PFSK-1 (cell line): ENCODE data around the gene TRAP1.

Experiments
- FOXP2 ChIP-seq: optimal IDR thresholded peaks from 2 replicates; pipeline ENCODE3; 2011; ENCODE audit warnings: borderline replicate concordance, control low read depth, inconsistent platforms; ENCODE audit not compliant: insufficient read depth; ENCODE audit errors: extremely low read length, extremely low read depth
- POLR2AphosphoS5 ChIP-seq: IDR thresholded peaks from 2 replicates; pipeline ENCODE4 v1.6.1; 2012; ENCODE audit warnings: low read depth, mild to moderate bottlenecking, control low read depth, low read length, moderate library complexity
- REST ChIP-seq, 2 experiments: IDR thresholded peaks; 2 replicates each; pipeline versions ENCODE4 v1.6.1 to v1.8.0; 2011 to 2012; ENCODE audit warnings: low read depth in 2 of 2, low read length in 2 of 2, control low read depth in 1 of 2, inconsistent platforms in 1 of 2, mild to moderate bottlenecking in 1 of 2, moderate library complexity in 1 of 2; ENCODE audit not compliant: insufficient read depth in 1 of 2
- SIN3A ChIP-seq: IDR thresholded peaks from 2 replicates; pipeline ENCODE4 v1.6.1; 2012; ENCODE audit warnings: mild to moderate bottlenecking, low read length, moderate library complexity, borderline replicate concordance; ENCODE audit not compliant: insufficient read depth
- TAF1 ChIP-seq: IDR thresholded peaks from 2 replicates; pipeline ENCODE4 v1.6.1; 2012; ENCODE audit warnings: low read length, control low read depth, borderline replicate concordance; ENCODE audit not compliant: insufficient read depth

Gene TRAP1

DNA sequence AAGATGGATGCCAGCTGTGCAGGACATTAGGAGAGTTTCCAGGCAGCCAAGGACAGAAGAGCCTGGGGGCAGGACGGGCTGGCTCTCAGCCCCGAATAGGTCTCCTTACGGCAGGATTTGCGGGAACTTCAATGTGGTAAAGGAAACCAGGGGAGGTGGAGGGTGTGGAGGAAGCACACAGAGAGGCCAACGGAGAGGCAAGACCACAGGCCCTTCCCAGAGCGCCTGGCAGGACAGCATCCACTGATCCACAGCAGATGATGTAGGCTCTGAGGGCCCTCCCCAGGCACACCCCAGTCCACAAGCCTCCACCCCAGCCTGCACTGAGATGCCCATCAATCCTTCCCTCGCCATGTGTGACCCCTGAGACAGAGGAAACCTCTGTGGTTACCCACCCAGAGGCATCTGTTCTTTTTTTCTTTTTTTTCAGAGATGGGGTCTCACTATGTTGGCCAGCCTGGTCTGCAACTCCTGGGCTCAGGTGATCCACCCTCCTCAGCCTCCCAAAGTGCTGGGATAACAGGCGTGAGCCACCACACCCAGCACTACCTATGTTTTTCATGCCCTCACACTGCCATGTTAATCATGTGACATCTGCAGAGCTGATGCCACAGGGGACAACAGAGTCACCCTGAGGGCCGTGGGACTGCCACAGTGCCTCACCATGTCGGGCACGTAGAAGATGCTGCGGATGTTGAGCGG is 43.5 kb downstream of the TRAP1 start:
- TF ChIP-seq SIN3A (no peak), POLR2AphosphoS5 (no peak), REST (IDR thresholded peaks at IDR 0.05; ENCODE audit: insufficient read depth in 1 of 2, low read depth in 2 of 2, low read length in 2 of 2) (no peak)

GRCh38 chr16:3673201-3673600 is 44.1 kb downstream of the TRAP1 start:
- TF ChIP-seq FOXP2: no peak
- TF ChIP-seq POLR2AphosphoS5: no peak
- TF ChIP-seq SIN3A: no peak
- no peak for TF ChIP-seq REST (IDR thresholded peaks at IDR 0.05; ENCODE audit: insufficient read depth in 1 of 2, low read depth in 2 of 2, low read length in 2 of 2)
- TF ChIP-seq TAF1: no peak

DNA sequence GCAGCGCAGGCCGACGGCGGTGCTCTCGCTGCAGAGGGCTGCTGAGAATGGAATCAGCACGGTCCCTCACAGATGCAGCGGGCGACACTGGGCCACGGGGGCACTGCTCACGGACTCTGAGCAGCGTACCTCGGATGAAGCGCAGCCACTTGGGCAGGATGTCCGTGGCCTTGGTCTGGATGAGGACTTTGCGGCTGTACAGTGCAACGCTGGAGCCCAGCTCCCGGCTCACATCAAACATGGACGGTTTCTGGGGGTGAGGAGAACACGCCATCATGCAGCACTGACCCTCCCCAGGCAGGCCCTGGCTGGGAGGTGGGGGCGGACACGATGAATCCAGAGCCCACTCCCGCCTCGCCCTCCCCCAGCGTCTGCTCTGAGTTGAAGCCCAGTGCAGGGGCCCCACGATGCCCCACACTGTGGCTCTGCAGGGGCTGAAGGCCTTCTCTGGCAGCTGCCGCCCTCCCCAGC is 44.7 kb downstream of the TRAP1 start:
- no peak for TF ChIP-seq SIN3A
- no peak for TF ChIP-seq FOXP2

GRCh38 chr16:3671424-3671823 is 45.9 kb downstream of the TRAP1 start:
- TF ChIP-seq SIN3A: no peak
- TF ChIP-seq REST (IDR thresholded peaks at IDR 0.05; ENCODE audit: insufficient read depth in 1 of 2, low read depth in 2 of 2, low read length in 2 of 2): no peak
- TF ChIP-seq POLR2AphosphoS5: no peak
- TF ChIP-seq TAF1: no peak
- TF ChIP-seq FOXP2: no peak

GRCh38 chr16:3670711-3671110 is 46.6 kb downstream of the TRAP1 start:
- no peak for TF ChIP-seq SIN3A
- TF ChIP-seq TAF1: no peak
- TF ChIP-seq FOXP2: no peak
- no peak for TF ChIP-seq POLR2AphosphoS5
- no peak for TF ChIP-seq REST (IDR thresholded peaks at IDR 0.05; ENCODE audit: insufficient read depth in 1 of 2, low read depth in 2 of 2, low read length in 2 of 2)
